ENCODE data around the gene FAHD2B. TPM values are rescaled to one million over a fixed set of nuclear protein-coding genes. Genes with fewer than 3 reads are reported as not detected.

FAHD2B gene, protein sequence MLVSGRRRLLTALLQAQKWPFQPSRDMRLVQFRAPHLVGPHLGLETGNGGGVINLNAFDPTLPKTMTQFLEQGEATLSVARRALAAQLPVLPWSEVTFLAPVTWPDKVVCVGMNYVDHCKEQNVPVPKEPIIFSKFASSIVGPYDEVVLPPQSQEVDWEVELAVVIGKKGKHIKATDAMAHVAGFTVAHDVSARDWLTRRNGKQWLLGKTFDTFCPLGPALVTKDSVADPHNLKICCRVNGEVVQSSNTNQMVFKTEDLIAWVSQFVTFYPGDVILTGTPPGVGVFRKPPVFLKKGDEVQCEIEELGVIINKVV
- total RNA-seq = 8.1 TPM

GRCh38 chr2:97094772-97095611 is at the start of gene FAHD2B:
TSS of gene FAHD2B (minus strand) at chr2:97094882. CDS start at chr2:97091706, 3,176 bp downstream.

DNA sequence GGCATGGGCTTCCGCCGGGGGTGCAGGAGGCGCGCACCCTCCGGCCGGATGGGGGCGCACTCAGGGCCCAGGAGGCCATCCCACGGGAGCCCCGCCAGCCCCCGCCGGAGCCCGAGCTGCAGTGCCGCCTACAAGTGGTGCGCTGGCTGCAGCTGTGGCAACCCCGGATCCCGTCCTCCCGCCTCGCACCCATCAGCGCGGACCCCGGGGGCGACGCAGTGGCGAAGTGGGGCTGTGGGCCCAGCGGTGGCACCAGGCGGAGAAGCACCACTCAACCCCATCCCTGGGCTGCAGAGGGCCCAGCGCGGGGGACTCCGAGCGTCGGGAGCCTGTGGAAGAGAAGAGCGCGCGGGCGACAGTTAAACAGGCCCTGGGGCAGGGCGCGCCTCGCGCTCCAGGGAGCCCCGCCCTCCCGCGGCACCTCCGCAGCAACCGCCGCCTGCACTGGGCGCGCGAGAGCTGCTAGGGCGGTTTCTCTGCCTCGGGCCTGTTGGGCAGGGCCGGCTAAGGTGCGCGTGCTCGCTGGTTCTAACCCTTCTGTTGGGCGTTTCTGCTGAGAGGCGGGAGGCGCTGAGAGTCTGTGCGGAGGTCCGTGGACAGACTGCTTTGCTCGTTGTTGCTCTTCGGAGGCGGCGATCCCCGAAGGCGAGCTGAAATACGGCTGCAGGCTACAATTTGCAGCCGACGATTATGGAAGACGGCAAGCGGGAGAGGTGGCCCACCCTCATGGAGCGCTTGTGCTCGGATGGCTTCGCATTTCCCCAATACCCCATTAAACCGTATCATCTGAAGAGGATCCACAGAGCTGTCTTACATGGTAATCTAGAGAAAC is 18.6 kb upstream of the FAHD2B start, which contains the start of gene ANKRD36:
Gene ANKRD36, plus strand, starts transcription at position 104 of the 832 bp plus-strand sequence. Its CDS starts 587 bp downstream, at position 691.

Small RNA genes lying within 50 kb of the gene (small RNA-seq; reads per million reads assigned to genes)
- gene AC018892.1 (not detected), gene IGKV1OR2-3 (not detected), gene IGKV2OR2-2 (not detected), gene RN7SL313P (not detected)

Other genes with a start within 250 kb of the FAHD2B start
- gene ANKRD39, start 236.9 kb downstream of the FAHD2B start, total RNA-seq = 8.3 TPM
- 33.9 TPM for gene SEMA4C, start 224.8 kb downstream of the FAHD2B start, total RNA-seq
- gene FAM178B, start 108.3 kb downstream of the FAHD2B start, total RNA-seq = not detected
- 307 TPM for gene ANKRD36, start 18.3 kb upstream of the FAHD2B start, total RNA-seq